HepG2 (cell line): ENCODE results near the gene CCDC18. TPM values are rescaled to one million over a fixed set of nuclear protein-coding genes. Genes with fewer than 3 reads are reported as not detected.

Experiments used
- ARID2 ChIP-seq: sonication (generic); formaldehyde crosslinking; IDR thresholded peaks from 2 replicates; pipeline ENCODE4 v1.8.1; 2022; ENCODE audit warnings: mild to moderate bottlenecking, missing genetic modification reagents, borderline replicate concordance
- CCDC6 ChIP-seq: sonication (generic); formaldehyde crosslinking; IDR thresholded peaks from 2 replicates; pipeline ENCODE4 v1.8.1; 2022; ENCODE audit warnings: mild to moderate bottlenecking, missing genetic modification reagents, moderate library complexity
- KDM1A ChIP-seq: IDR thresholded peaks from 2 replicates; pipeline ENCODE4 v1.6.1; 2016; ENCODE audit warnings: missing compliant biosample characterization
- PBX3 ChIP-seq: sonication (generic); formaldehyde crosslinking; IDR thresholded peaks from 2 replicates; pipeline ENCODE4 v1.8.1; 2023; ENCODE audit warnings: missing genetic modification reagents, inconsistent platforms, borderline replicate concordance
- PRDM15 ChIP-seq: sonication (generic); formaldehyde crosslinking; IDR thresholded peaks from 2 replicates; pipeline ENCODE4 v1.4.0; 2020; ENCODE audit warnings: missing genetic modification reagents
- RXRB ChIP-seq: IDR thresholded peaks from 2 replicates; pipeline ENCODE4 v1.6.1; 2016; ENCODE audit warnings: borderline replicate concordance, missing genetic modification reagents, missing compliant biosample characterization
- SAP130 ChIP-seq: IDR thresholded peaks from 2 replicates; pipeline ENCODE4 v1.6.1; 2016; ENCODE audit warnings: low read depth
- SOX6 ChIP-seq, 2 experiments: fragments of 450-650 bp in 1 of 2; sonication (generic) in 1 of 2; formaldehyde crosslinking in 1 of 2; IDR thresholded peaks; 2 replicates each; pipeline versions ENCODE4 v1.4.0 to v1.6.1; 2017 to 2020; ENCODE audit warnings: antibody characterized with exemption in 1 of 2, mild to moderate bottlenecking in 1 of 2, missing genetic modification reagents in 1 of 2
- ZNF101 ChIP-seq: sonication (generic); formaldehyde crosslinking; IDR thresholded peaks from 2 replicates; pipeline ENCODE4 v1.4.0; 2020; ENCODE audit warnings: mild to moderate bottlenecking, low read depth, missing genetic modification reagents, borderline replicate concordance
- ZNF275 ChIP-seq: sonication (generic); formaldehyde crosslinking; IDR thresholded peaks from 2 replicates; pipeline ENCODE4 v1.8.0; 2022; ENCODE audit warnings: missing genetic modification reagents, mild to moderate bottlenecking, inconsistent platforms, borderline replicate concordance
- ZNF281 ChIP-seq: sonication (generic); formaldehyde crosslinking; IDR thresholded peaks from 2 replicates; pipeline ENCODE4 v1.4.0; 2020; ENCODE audit warnings: missing genetic modification reagents, borderline replicate concordance
- ZNF292 ChIP-seq: sonication (generic); formaldehyde crosslinking; IDR thresholded peaks from 2 replicates; pipeline ENCODE4 v1.8.1; 2022; ENCODE audit warnings: mild to moderate bottlenecking, low read depth, missing genetic modification reagents, borderline replicate concordance
- ZNF343 ChIP-seq: sonication (generic); formaldehyde crosslinking; IDR thresholded peaks from 2 replicates; pipeline ENCODE4 v1.4.0; 2020; ENCODE audit warnings: mild to moderate bottlenecking, missing genetic modification reagents
- ZNF451 ChIP-seq: sonication (generic); formaldehyde crosslinking; IDR thresholded peaks from 2 replicates; pipeline ENCODE4 v1.5.0; 2020; ENCODE audit warnings: mild to moderate bottlenecking, missing genetic modification reagents
- ZNF557 ChIP-seq: sonication (generic); formaldehyde crosslinking; IDR thresholded peaks from 2 replicates; pipeline ENCODE4 v1.4.0; 2020; ENCODE audit warnings: missing genetic modification reagents
- ZNF878 ChIP-seq: sonication (generic); formaldehyde crosslinking; IDR thresholded peaks from 2 replicates; pipeline ENCODE4 v1.8.1; 2023; ENCODE audit warnings: mild to moderate bottlenecking, missing genetic modification reagents, moderate library complexity
- polyA plus RNA-seq, 8 experiments: library from polyadenylated mRNA; depleted of rRNA in 3 of 8; stranded (reverse) in 7 of 8; unstranded in 1 of 8; fragments of >200 nt; fragmentation: Illumina TruSeq in 4 of 8; extraction: Trizol in 4 of 8; gene quantifications; 2 replicates each; pipeline versions ENCODE4 v1.2.1 to v1.2.3, GENCODE V29; 2011 to 2016; ENCODE audit warnings: low read depth in 4 of 8, missing spikeins in 1 of 8, mixed read lengths in 1 of 8; ENCODE audit not compliant: insufficient read depth in 1 of 8
- total RNA-seq, 5 experiments: library from RNA; depleted of rRNA; stranded (reverse); fragments of >200 nt; fragmentation: Illumina TruSeq; extraction: Trizol; gene quantifications; 2 replicates each; pipeline ENCODE4 v1.2.3, GENCODE V29; 2016; ENCODE audit warnings: low read depth in 1 of 5
- TF ChIP-seq, protein P1 (sequence below): sonication (generic); formaldehyde crosslinking; IDR thresholded peaks from 2 replicates; pipeline ENCODE4 v1.4.0; 2020; ENCODE audit warnings: missing genetic modification reagents, borderline replicate concordance

Gene CCDC18
- total and polyA plus RNA-seq, 2 of the 13 experiments (the other 11 are each of a cell fraction or from before 2014, with no cell fraction given) = 1.9 to 18.4 TPM

- TF ChIP-seq ZNF292 (CRISPR knock-in tag) = no peak
- no peak for TF ChIP-seq KDM1A (CRISPR knock-in tag)
- TF ChIP-seq ZNF557 (CRISPR knock-in tag) = no peak
- TF ChIP-seq SAP130 (CRISPR knock-in tag) = 0 out of 2 replicates have a peak, but pooled peaks have one; percentile 20
- TF ChIP-seq PRDM15 = no peak
- TF ChIP-seq ZNF343 (CRISPR knock-in tag) = no peak
- TF ChIP-seq PBX3 (CRISPR knock-in tag) = no peak
- TF ChIP-seq ZNF451 = no peak
- TF ChIP-seq, protein P1, sequence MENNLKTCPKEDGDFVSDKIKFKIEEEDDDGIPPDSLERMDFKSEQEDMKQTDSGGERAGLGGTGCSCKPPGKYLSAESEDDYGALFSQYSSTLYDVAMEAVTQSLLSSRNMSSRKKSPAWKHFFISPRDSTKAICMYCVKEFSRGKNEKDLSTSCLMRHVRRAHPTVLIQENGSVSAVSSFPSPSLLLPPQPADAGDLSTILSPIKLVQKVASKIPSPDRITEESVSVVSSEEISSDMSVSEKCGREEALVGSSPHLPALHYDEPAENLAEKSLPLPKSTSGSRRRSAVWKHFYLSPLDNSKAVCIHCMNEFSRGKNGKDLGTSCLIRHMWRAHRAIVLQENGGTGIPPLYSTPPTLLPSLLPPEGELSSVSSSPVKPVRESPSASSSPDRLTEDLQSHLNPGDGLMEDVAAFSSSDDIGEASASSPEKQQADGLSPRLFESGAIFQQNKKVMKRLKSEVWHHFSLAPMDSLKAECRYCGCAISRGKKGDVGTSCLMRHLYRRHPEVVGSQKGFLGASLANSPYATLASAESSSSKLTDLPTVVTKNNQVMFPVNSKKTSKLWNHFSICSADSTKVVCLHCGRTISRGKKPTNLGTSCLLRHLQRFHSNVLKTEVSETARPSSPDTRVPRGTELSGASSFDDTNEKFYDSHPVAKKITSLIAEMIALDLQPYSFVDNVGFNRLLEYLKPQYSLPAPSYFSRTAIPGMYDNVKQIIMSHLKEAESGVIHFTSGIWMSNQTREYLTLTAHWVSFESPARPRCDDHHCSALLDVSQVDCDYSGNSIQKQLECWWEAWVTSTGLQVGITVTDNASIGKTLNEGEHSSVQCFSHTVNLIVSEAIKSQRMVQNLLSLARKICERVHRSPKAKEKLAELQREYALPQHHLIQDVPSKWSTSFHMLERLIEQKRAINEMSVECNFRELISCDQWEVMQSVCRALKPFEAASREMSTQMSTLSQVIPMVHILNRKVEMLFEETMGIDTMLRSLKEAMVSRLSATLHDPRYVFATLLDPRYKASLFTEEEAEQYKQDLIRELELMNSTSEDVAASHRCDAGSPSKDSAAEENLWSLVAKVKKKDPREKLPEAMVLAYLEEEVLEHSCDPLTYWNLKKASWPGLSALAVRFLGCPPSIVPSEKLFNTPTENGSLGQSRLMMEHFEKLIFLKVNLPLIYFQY (CRISPR knock-in tag) = no peak
- peak; percentile 24; the same call in 1 of the 2 replicates for TF ChIP-seq RXRB (CRISPR knock-in tag)
- no peak for TF ChIP-seq ZNF101 (CRISPR knock-in tag)
- no peak for TF ChIP-seq ZNF281 (CRISPR knock-in tag)
- no peak for TF ChIP-seq ARID2 (CRISPR knock-in tag)
- no peak for TF ChIP-seq CCDC6 (CRISPR knock-in tag)
- no peak for TF ChIP-seq SOX6 (IDR thresholded peaks at IDR 0.05)
- TF ChIP-seq SOX6 (CRISPR knock-in tag; IDR thresholded peaks at IDR 0.05) = peak; percentile 11; the same call in 1 of the 2 replicates
- TF ChIP-seq ZNF275 (CRISPR knock-in tag) = no peak
- no peak for TF ChIP-seq ZNF878 (CRISPR knock-in tag)
These were observed 7.7 kb upstream of the CCDC18 start (continued) for GRCh38 chr1:93172778-93173177.
